Choroid plexus epithelial cell (primary cell): ENCODE data around the gene SHTN1.
A peak's percentile ranks its signal among the peaks of the same experiment; 100 is the strongest.

Experiments
- DNase-seq: peaks from one replicate; pipeline ENCODE4 v3.0.0-alpha.2; 2010; ENCODE audit warnings: low read depth
- H3K4me3 ChIP-seq: 2 replicates; pipeline ENCODE4 v1.5.1; 2011; ENCODE audit warnings: low read depth, mild to moderate bottlenecking, control low read depth, low read length, moderate library complexity
- TF ChIP-seq, protein P1 (sequence below): conservative IDR thresholded peaks from 2 replicates; pipeline ENCODE4 v1.5.1; 2011; ENCODE audit warnings: low read depth, mild to moderate bottlenecking, control low read depth, inconsistent platforms, low read length, moderate library complexity

SHTN1 gene

DNA sequence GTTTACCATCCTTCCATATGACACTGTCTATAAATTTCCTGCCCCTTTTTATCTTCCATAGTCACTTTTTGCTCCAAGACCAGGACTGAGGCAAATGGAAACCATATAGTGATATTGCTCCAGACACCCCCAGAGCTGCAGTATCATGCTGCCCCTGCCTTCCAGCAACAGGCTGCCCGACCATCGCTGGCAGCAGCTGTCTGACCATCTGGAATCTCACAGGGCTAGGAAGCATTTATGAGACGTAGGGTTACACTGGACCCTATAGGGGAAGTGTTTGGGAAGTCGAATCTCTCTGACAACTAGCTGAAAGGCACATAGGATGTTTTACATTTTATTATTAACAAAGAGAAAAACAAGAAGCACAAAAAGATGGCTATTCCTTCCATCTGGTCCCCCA is 136.3 kb downstream of the SHTN1 start:
- DNase-seq, result no peak
- H3K4me3 ChIP-seq, result no peak overlapping the region
- TF ChIP-seq, protein P1, sequence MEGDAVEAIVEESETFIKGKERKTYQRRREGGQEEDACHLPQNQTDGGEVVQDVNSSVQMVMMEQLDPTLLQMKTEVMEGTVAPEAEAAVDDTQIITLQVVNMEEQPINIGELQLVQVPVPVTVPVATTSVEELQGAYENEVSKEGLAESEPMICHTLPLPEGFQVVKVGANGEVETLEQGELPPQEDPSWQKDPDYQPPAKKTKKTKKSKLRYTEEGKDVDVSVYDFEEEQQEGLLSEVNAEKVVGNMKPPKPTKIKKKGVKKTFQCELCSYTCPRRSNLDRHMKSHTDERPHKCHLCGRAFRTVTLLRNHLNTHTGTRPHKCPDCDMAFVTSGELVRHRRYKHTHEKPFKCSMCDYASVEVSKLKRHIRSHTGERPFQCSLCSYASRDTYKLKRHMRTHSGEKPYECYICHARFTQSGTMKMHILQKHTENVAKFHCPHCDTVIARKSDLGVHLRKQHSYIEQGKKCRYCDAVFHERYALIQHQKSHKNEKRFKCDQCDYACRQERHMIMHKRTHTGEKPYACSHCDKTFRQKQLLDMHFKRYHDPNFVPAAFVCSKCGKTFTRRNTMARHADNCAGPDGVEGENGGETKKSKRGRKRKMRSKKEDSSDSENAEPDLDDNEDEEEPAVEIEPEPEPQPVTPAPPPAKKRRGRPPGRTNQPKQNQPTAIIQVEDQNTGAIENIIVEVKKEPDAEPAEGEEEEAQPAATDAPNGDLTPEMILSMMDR, result no peak

DNA sequence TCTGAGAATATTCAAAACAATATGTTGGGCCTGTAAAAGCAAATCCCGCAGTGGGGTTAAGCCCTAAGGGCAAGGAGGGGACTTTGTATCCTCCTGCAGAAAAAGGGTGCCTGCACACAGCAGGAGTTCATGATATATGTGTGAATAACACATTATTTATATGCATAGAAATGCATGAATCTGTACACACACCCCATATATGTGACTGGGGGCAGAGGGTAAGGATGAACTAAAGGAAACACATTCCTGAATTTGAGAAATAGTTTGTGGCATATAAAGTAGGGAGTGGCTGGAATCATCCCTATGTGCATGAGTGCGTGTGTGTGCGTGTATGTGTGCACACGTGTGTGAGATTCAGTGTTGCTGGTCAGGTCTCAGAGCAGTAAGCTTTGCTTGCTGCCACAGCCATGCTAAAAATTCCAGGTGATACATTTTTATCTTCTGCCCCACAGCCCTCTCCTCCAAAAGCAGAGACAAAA is 136.8 kb downstream of the SHTN1 start:
- DNase-seq, result no peak
- H3K4me3 ChIP-seq, result no peak overlapping the region
- TF ChIP-seq, protein P1, result no peak

DNA sequence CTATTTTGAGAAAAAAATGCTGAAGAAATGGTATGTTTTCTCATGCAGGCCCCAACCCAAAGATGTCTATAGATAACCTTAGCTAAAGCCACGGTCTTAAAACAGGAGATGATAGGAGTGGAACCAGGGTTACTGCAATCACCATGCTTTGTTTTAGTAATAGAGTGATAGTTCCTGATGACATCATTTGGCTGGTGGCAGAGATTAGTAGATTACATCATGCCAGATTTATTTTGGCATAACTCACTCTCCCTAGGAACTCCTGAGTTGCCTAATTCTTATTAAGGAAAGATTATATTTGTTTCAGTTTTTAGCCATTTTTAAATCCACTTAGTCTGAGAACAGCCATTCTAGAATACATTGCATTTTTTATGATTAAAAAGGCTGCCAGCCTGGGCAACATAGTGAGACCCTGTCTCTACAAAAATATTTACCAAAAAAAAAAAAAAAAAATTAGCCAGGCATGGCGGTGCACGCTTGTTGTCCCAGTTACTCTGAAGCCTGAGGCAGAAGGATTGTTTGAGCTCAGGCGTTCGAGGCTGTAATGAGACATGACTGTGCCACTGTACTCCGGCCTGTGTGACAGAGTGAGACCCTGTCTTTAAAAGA is 137.9 kb downstream of the SHTN1 start:
- TF ChIP-seq, protein P1, result no peak
- H3K4me3 ChIP-seq, result no peak overlapping the region
- DNase-seq, result peak; percentile 53

DNA sequence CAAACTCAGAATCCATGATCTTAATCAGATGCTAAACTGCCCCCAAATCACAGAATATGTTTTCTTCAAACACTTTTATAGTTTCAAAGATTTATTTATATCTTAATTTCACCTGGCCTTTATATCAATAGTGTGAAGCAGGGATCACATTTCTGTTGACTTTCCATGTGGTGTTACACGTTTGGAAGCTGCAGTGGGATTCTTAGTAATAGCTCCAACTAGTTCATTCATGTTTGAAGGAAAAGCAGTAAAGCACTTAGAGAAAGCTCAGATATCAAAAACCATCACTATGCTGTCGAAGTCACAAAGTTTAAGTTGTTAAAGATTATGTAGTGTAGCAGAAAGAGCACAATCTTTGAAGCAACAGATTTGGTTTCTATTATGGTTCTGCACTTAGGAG is 138.9 kb downstream of the SHTN1 start:
- H3K4me3 ChIP-seq, result no peak overlapping the region
- no peak for DNase-seq
- TF ChIP-seq, protein P1, result no peak

DNA sequence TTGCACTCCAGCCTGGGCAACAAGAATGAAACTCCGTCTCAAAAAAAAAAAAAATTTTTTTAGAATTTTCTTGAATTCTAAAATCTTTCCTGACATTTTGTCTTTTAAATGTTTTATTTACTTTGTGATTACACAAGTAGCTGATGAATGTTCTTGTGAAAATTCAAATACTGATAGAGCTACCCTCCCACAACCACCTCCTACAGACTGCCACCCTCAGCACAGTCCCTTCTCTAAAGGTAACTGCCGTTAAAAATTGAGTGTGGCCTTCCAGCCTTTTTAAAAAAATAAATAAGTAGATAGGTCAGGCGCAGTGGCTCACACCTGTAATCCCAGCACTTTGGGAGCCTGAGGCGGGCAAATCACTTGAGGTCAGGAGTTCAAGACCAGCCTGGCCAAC is 140.6 kb downstream of the SHTN1 start:
- no peak overlapping the region for H3K4me3 ChIP-seq
- TF ChIP-seq, protein P1, result no peak

DNA sequence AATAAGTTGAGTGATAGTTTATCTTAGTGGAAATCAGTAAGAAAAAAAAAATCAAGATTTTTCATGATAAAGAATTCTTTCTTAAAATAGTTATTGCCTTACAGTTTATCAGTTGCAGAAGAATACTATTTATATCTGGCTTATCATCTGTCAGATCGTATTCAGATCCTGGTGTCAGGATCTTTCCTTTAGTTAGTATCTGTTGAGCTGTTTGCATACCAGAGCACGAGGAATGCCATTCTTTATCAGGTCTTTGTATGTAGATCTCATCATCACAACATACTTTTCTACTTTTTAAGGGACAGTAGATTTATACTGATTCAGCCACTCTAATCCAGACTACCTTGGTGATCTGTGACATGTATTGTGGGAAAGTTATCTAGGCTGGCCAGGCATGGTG is 143.2 kb downstream of the SHTN1 start:
- no peak overlapping the region for H3K4me3 ChIP-seq
- TF ChIP-seq, protein P1, result no peak
- no peak for DNase-seq

More for the DNA sequence above, 140.6 kb downstream of the SHTN1 start:
- DNase-seq, result no peak

DNA sequence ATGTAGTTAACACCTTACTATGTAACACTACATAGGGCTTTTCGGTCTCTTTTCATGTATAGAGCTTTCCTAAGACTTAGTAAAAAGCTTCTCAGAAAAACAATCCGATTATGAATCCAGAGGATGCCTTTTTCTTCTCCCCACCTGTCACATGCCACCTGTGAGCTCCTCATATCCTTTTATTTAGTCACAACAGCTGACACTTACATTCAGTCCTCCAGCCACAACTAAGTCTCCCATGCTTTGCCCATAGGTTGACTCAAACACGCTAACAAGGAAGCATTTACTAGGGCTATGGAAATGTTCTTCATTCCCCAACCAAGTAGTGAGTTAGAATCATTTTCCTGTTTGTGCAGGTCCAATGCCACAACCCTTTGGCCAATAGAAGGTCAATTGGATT is 147.8 kb downstream of the SHTN1 start:
- TF ChIP-seq, protein P1, result no peak
- no peak for DNase-seq
- H3K4me3 ChIP-seq, result no peak overlapping the region
